Stimulated activated CD4-positive, alpha-beta T cell treated with anti-CD3 and anti-CD28 coated beads, TNF-alpha, amount 100 ng/mL, for 48 hours (primary cell): ENCODE results near the gene KLHL22.
"Not testable (repeated sequence)": the region's sequence is repeated elsewhere in the genome, so short reads cannot be mapped to it uniquely, and the experiment has no call there.

Experiments used
- DNase-seq, 3 donors: peaks; one replicate each; pipeline ENCODE4 v3.0.0-alpha.2; 2020; ENCODE audit warnings: low read depth in 3 of 3

The KLHL22 gene

DNA sequence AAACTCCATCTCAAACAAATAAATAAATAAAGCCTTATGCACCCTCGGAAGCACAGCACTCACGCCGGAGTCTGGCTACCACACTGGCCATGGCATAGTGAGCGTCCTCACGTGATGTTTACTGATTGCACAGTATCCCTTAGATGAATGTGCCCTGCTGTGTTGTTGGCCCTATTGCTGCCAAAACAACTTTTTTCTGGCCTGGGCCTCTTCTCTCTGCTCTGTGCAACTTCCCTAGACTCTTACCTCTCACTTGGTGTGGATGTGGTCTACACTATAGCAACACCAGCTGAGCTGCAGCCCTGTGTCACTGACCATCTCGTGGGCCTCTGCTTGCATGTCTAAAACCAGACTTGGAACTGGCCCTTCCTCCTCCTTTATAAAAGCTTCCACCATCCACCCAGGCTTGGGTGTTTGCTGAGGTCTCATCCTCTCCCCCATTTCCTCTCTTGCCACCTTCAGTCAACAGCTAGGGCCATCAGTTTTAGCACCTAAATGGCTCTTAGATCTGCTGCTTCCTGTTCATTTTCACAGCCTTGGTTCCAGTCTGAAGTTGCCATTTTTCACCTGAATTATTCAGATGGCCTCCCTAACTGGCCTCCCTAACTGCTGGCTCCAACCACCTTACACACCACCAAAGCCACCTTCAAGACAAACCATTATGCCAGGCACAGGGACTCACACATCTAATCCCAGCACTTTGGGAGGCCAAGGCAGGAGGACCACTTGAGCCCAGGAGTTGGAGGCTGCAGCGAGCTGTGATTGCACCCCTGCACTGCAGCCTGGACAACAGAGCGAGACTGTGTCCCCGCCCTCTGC is 92.4 kb downstream of the KLHL22 start:
- DNase-seq, result no peak

DNA sequence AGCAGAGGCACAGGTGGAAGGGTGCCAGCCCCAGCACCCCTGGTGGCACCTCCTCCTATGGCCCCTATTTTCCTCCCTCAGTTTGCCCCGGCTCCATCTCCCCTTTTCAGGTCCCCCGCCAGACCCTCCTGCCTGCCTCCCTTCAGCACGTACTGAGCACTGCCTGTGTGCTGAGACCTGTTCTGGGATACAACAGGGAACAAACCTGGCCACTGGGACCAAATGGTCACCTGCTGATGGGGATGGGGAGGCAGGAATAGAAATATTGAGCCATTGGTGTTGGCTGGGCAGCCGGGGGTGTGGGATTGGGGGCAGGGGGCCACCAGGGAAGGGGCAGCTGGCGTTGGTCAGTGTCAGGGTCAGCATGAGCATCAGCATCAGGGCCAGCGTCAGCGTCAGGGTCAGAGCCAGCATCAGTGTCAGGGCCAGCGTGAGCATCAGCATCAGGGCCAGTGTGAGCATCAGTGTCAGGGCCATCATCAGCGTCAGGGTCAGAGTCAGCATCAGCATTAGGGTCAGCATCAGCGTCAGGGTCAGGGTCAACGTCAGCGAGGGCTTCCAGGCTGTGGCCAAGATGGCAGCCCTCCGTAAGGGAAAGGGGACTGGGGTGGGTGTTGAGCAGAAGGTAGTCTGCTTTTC is 94.1 kb downstream of the KLHL22 start:
- no peak for DNase-seq

DNA sequence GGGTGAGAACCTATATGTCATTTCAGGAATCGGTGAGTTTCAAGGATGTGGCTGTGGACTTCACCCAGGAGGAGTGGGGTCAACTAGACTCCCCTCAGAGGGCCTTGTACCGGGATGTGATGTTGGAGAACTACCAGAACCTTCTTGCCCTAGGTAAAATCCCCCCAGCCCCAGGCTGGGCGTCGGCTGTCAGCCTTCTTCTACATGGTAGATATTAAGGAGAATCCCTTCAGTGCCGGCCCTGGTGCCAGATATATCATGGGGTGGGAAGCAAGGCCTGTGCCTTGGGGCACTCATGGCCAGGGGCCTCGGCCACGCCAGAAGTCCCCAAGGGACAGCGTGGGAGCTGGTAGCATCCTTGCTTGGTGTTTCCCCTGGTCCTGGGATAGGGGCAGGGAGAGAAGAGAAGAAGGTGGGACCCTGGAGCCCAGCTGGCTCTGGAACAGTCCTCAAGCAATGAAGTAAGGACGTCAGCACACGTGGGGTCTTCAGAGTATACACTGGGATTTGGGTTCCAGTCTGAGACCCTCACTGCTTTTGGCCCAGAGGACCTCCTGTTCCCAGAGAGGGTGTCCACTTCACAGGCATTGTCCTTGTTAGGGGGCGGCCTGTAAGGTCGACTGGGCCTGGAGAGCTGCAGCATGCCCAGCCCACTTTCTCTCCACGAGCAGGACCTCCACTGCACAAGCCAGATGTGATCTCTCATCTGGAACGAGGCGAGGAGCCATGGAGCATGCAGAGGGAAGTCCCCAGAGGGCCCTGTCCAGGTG is 94.8 kb downstream of the KLHL22 start:
- DNase-seq, result no peak

DNA sequence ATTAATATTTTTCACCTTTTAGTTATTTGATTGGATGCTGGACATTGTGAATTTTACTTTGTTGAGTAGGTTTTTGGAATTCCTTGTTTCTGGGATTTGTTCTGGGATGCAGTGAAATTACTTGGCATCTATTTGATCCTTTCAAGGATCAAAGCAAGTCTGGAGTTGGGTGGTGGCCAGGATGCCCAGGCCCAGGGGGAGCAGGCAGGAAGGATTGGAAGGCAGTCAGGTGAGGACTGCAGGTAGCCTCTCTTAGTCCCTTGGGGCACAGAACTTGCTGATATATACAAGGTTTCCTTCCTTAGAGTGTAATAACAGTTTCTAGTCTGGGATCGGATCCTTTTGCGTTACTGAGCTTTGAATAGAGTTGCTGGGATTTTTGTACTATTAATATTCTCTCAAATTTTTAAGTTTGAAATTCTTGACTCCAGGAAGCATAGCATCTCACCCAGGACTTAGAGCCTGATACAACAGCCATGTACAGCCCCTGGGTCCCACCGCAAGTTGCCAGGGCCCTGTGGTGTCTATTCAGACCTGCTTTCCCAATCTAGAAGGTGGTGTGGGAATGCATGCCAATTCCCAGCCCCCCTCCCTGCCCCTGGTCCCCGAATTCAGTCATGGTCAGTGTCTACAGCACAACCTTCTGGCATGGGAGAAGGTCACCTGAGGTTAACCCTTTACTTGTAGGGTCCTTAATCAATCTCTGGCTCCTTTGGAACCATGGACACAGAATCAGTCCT is 95.6 kb downstream of the KLHL22 start:
- DNase-seq, result no peak

DNA sequence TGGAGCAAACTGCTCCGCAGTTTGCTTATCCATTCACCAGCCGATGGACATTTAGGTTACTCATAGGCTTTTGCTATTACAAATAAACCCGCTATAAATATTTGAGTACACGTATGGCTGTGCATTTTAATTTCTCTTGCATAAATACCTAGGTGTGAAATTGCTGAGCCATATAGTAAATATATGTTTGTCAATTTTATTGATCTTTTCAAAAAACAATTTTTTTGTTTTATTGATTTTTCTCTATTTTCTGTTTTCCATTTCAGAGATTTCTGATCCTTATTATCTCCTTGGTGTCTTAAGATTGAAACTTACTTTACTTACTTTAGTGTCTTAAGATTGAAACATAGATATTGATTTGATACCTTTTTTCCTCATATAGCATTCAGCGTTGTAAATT is 97.2 kb downstream of the KLHL22 start:
- DNase-seq, result no peak

DNA sequence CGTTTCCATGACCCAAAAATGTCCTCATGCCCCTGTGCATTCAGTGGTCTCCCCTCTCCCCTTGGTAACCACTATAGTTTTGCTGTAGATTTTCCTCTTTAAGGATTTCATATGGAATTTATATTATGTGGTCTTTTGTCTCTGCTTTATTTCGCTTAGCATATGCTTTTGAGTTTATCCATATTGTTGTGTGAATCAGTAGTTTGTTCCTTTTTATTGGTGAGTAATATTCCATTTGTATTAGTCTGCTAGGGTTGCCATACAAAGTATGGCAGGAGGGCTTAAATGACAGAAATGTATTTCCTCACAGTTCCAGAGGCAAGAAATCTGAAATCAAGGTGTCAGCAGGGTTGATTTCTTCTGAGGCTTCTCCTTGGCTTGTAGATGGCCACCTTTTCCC is 98.1 kb downstream of the KLHL22 start:
- DNase-seq, result no peak

DNA sequence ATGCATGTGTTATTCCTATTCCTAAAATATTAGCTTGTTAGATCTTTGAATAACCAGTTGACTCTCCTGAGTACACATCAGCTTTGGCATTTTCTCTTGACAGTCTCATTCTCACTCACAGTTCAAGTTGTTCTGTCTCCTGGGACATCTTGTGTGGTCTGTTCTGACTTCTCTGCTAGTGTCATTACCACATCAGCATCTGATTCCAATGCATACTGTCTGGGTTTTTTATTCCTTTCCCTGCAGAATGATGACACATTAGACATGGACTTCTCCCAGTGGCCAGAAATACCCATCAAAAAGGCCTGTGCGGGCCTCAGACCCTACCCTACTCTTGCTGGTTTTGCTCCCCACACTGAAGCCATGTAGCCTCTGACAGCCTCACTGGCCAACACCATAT is 99.0 kb downstream of the KLHL22 start:
- DNase-seq, result no peak

DNA sequence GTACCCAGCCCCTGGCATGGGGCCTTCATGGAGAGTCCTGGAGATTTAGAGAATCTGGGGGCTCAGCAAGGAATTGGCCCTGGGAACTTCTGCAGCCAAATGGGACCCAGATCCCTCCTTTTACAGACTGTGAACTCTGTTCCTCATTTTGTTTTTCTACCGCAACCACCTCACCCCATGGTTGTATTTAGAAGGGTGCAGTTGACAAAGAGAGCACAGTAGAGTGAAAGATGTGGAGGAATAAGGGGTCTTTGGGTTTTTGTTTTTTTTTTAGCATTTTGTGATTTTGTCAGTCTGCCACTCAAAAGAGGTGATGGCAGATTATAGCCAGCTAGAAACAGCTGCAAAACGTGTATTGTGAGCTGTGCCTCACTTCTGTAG is 99.7 kb downstream of the KLHL22 start:
- no peak for DNase-seq

DNA sequence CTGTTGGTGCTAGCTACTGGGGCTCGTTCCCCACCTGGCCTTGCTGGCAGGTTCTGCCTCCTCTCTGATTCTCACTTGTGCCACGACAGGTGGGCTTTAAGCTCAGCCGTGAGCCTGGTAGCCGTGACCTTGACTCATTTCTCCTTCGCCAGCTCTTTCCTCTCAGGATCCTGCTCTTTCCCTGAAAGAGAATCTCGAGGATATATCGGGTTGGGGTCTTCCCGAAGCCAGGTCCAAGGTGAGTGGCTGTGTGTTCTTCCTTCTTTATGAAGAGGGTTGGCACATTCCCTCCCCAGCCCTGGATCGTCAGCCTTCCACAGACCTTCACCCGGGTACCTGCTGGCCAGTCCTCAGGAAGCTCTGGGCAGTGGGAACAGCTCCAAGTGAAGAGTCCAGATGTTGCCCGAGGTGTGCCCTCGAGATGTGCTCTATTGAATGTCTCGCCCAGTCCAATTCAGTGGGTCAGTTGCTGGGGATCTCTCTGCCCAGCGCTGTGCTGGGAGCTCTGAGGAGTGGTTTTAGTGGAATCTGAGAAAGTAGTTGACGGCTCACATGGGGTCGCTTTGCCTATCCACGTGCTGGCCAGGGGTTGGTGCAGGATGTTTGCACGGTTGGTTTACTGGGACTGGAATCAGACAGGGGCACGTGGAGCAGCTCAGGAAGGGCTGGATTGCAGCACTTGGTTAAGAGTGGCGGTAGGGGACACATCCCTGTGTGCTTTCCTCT is 100.3 kb downstream of the KLHL22 start:
- DNase-seq, result no peak

DNA sequence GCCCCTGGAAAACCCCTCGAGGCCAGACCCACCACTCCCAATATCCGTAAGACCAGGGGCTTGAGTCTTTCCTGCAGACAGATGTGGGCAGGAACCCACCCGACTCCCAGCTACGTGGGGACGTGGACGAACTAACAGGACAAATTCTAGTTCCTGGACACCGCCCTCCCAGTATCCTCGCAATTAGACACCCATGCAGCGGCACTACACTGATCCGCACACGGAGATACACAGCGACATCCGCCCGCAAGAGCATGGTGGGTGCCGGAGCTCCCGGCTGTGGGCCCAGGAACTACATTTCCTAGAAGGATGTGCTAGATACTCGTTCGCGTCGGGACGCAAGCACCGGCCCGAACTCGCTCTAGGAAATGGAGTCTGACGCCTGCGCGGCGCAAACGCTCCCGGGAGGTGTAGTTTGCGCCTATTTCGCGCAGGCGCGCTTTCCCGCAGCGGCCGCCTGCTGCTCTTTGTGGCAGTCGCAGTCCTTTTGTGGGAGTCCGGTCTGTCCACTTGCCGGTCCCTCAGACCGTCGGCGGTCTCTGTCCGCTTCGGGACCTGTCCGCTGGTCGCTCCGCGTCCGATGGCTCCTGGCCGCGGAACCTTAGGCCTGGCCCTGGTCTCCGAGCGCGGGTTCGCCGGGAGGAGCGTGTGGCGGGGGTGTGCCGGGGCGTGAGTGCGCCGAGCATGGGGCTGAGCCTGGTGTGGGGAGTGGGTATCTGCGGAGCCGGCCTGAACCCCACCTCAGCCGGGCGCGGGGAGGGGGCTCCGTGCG is 101.7 kb downstream of the KLHL22 start, which contains the start of gene ZNF74:
TSS of gene ZNF74 (plus strand) at position 447 of the 772 bp plus-strand sequence. CDS start 478 bp downstream, outside the sequence.
- peak; percentile 63 to 73 (median 70) for DNase-seq

DNA sequence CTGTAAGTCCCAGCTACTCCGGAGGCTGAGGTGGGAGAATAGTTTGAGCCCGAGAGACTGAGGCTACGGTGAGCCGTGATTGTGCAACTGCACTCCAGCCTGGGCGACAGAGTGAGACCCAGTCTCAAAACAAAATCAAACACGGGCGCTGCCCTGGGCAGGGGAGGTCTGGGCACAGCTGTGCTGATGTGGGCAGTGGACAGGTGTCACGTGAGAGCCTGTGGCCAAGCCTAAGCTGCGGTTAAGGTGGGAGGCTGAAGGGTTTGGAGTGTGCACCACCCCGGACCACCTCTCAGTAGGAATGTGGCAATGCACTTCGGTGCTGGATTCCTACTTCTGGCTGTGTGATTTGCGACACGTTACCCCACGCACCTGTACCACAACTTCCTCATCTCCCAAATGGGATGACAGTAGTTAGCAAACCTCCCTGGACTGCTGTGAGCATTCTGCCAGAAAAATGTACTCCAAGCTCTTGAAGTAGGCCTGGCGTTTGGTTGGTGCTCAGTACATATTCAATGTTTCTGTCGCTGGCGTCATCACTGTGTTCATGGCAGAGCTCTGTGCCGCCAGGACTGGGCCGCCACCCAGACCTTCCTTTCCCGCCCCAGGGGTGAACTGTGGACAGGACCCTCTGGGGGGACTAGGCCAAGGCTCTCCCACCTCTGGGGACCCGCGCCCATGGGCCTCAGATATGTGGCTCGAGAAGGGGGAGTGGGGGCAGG is 102.5 kb downstream of the KLHL22 start:
- DNase-seq, result no peak

DNA sequence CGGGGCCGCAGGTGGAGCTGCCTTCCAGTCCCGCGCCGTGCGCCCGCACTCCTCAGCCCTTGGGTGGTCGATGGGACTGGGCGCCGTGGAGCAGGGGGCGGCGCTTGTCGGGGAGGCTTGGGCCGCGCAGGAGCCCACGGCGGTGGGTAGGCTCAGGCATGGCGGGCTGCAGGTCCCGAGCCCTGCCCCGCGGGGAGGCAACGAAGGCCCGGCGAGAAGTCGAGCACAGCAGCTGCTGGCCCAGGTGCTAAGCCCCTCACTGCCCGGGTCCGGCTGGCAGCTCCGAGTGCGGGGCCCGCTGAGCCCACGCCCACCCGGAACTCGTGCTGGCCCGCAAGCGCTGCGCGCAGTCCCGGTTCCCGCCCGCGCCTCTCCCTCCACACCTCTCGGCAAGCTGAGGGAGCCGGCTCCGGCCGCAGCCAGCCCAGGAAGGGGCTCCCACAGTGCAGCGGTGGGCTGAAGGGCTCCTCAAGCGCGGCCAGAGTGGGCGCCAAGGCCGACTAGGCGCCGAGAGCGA is 103.2 kb downstream of the KLHL22 start:
- not testable (repeated sequence) for DNase-seq
